22Rv1 (cell line): ENCODE data around the gene RSPH10B2.

ENCODE experiments used
- CTCF ChIP-seq: fragments of 450-650 bp; IDR thresholded peaks from 2 replicates; pipeline ENCODE4 v1.5.1; 2017; ENCODE audit warnings: mild to moderate bottlenecking
- ZFX ChIP-seq: fragments of 450-650 bp; IDR thresholded peaks from 2 replicates; pipeline ENCODE4 v1.6.1; 2017; ENCODE audit warnings: antibody characterized with exemption, borderline replicate concordance

GRCh38 chr7:6729492-6730342 lies 24.2 kb upstream of the RSPH10B2 start:
- TF ChIP-seq CTCF (no peak), ZFX (no peak)
